ENCODE data around the gene MEGF6.

MEGF6 gene

DNA sequence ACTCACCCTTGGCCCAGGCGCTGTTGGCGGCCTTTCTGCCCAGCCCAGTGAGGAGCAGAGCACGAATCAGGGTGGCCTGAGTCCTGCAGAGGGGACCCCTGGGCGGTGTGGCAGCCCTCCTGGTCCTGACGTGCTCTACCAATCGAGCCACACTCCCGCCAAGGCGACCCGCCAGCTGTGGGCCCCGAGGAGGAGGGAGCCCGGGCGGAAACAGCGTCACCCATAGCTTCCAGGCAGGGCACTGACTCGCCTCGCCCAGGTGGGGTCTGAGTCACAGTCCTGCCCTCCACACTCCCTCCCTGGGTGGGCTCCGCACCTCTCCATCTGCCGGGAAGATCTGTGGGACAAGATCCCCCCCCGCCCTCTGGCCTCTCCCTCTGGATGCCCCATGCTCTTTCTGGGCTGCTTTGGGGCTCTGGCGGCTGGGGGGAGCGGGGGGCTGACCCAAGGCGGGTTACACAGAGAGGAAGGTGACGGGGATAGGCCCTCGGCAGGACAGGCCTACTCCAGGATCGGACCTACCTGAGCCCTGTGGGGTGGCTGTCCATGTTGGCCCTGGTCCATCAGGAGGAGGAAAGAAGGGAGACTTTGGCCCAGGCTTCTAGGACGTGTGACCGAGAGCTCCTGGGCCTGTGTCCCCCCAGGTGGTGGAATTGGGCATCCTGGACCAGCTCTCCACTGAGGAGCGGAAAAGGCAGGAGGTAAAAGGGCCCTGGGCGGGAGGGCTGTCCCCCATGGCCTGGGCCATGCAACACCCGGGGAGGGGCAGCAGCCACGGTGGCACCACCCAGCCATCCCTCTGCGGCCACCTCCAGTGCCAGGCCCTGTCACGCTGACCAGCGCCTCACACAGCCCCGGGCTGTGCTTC lies 142.8 kb downstream of the MEGF6 start:
- no peak for DNase-seq (ENCODE audit: low read depth)

GRCh38 chr1:3467096-3468036 lies 143.9 kb downstream of the MEGF6 start:
- DNase-seq (ENCODE audit: low read depth): no peak

DNA sequence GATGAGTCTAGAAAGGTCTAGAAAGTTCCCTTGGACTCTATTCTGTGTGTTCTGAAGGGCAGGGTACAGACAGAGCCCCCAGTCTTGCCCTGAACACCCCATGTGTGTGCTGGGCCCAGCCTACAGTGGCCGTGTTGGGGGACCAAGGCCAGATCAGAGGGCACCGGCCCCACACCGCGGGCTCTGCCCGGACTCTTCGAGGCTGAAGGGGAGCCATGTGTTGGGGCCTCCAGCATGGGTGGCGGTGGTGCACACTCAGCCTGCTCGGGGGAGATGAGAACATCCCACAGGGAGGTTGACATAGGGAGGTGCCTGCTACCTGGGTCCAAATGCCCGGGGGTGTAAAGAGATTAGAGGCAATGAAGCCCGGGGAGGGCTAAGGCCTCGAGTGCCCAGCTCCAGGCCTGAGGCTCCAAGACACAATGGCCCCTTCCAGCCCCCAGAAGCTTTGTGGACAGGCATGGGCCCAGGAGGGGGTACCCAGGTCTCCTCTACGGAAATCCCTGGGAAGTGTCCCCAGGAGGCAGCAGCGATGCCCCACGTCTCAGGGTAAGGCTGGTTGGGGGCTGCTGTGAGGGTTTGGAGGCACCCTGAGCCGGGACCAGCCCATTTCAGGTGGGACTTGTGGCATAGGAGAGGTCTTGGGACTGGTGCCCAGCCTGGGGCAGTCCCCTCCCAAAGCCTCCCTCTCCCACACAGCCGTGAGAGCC lies 144.8 kb downstream of the MEGF6 start:
- no peak for DNase-seq (ENCODE audit: low read depth)

DNA sequence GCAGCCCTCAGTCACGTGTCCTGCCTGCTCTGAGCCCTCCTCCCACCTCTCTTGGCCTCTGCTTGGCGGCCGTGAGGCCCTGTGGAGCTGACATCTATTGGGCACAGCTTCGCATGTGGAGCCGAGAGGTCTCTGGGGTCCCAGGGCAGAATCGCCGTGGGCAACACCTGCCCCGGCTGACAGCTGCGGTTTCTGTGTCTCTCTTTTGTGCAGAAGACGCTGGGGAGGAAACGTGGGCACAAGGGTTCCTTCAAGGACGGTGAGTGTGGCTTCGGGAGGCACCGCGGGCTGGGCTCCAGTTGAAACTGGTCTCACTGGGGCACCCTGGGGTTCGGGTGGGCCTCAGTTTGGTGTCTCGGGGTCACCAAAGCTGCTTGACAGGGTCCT lies 145.4 kb downstream of the MEGF6 start:
- DNase-seq (ENCODE audit: low read depth): no peak

- DNase-seq (ENCODE audit: low read depth): no peak
Observed at GRCh38 chr1:3465091-3465934, 146.0 kb downstream of the MEGF6 start.

DNA sequence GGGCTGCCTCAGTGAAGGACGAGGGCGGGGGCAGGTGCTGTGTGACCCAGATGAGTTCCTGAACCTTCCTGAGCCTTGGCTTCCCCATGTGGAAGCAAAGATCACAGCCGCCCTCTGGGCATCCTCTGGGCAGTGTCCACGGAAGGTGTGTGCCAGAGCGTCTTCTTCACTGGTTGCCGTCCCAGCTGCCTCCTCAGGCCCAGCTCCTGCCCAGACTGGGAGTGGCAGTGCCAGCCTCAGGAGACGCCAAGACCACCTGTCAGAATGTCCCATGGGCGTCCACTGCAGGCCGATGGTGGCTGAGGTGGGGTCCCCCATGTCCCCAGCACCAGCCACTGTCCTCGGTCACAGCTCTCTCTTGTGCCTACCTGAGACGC lies 146.7 kb downstream of the MEGF6 start:
- DNase-seq (ENCODE audit: low read depth): no peak

DNA sequence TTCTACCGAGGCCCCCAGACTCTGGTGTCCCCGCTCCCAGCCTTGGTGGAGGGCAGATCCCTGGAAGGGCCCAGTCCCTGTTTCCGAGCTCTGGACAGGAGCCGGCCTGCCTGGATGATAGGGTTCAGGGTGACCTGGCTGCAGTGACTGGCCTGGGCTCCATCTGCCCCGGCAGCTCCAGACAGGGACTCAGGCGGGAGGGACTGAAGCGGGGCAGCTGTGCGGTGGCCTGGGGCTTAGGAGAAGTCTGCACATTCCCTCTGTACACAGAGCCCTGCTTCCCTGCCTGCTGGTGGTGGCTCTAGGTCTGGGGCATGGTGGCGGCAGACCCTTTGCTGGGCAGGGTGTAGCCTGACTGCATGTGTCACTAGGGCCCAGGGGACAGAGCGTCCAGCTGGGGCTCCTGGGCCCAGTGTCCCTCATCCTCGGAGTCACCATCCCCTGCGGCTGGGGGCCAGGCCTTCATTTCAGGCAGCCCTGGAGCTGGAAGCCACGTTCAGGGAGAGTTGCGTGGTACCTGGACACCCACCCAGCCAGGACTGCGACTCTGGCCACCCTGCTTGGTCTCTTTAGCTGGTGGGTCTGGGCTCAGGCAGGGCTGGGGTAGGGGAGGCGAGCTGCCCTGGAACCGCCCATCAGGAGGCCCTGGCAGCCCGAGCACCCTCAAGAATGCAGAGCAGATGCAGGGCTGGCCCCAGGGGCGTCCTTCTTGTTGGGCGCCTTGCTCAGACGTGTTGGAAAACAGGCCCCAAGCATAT lies 147.2 kb downstream of the MEGF6 start:
- DNase-seq (ENCODE audit: low read depth): no peak

DNA sequence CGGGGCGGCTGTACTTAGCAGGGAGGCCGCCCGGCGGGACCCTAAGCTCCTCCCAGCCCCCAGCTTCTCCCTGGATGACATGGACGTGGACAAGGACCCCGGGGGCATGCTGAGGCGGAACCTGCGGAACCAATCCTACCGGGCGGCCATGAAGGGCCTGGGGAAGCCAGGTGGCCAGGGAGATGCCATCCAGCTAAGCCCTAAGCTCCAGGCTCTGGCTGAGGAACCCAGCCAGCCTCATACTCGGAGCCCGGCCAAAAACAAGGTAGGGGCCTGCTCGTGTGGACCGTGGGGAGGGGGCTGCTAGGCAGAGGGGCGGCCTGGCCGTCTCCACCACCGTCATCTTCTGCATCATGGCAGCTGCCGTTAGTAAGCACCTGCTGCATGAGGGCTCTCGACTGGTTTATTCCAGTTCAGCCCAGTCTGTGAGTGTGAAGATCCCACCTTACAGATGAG lies 147.9 kb downstream of the MEGF6 start:
- DNase-seq (ENCODE audit: low read depth): no peak

- DNase-seq (ENCODE audit: low read depth): no peak
Observed at GRCh38 chr1:3463013-3463385, 148.3 kb downstream of the MEGF6 start.

- no peak for DNase-seq (ENCODE audit: low read depth)
Observed at GRCh38 chr1:3462356-3463012, 148.8 kb downstream of the MEGF6 start.

DNA sequence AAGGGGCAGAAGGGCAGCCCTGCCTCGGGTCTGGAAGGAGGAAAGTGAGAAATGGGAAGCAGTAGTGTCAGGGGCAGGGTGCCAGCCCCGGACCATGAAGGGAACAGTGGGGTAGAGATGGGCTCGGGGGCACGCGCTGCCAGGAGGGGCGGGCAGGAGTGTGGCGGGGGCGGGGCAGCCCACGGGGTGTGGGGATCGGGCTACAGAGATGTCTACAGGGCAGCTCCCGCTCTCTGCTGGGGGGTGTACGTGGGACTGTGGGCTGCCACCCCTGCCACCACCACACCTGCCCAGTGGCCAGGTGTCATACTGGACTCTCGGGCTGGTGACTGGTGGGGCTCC lies 149.4 kb downstream of the MEGF6 start:
- no peak for DNase-seq (ENCODE audit: low read depth)

- no peak for DNase-seq (ENCODE audit: low read depth)
Observed at GRCh38 chr1:3461238-3461933, 149.9 kb downstream of the MEGF6 start.

DNA sequence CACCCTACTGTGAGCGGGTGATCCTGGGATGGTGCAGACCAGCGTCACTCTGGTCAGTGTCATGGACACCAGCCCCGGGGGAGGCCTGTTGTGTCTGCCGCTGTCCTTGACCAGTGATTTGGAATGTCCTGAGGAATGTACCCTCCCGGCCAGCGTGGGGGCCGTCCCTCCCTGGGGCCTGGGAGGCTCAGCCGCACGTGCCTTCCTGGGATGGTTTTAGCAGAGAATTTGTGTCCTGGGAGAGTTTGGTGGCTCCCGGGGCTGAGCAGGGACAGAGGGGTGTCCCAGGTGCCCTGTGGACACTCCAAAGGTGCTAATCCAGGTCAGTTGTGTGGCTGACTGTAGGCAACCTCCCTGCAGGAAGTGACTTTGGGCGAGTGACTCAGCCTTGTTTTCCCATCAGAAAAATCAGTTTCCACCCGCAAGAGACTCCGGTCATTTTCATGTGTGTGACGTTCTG lies 150.6 kb downstream of the MEGF6 start:
- peak; percentile 31 for DNase-seq (ENCODE audit: low read depth)

DNA sequence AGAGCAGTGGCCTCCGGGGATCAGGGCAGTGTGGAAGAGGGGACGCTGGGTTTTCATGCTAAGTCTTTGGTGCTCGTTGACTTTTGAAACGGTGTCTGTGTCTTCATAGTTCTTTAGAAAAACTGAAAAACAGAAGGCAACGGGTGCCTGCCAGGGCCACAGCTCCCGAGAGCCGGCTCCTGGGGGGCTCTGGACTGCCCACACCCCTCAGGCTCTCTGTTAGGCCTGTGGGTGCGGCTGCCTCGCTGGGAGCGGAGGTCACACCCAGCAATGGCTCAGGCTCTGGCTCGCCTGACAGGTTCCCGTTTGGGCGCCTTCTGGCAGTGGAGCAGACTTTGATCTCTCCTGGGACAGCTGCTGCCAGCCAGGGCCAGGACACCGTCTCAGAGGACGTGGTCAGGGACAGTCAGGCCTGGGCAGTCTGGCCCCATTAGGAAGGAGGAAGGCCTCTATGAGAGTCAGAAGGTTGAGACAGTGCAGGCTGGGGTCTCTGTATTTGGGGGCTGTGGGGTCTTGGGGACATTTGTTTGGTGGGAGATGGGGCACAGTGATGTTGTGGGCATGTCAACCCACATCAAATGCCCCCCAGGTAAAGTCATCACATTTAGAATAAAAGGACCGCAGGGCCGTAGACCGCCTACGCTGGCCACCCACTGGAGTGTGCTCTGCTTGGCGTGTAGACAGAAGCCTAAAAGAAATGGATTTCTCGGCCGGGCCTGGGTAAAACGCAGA lies 151.2 kb downstream of the MEGF6 start:
- DNase-seq (ENCODE audit: low read depth): no peak

GRCh38 chr1:3459051-3459908 lies 152.0 kb downstream of the MEGF6 start:
- DNase-seq (ENCODE audit: low read depth): no peak

DNA sequence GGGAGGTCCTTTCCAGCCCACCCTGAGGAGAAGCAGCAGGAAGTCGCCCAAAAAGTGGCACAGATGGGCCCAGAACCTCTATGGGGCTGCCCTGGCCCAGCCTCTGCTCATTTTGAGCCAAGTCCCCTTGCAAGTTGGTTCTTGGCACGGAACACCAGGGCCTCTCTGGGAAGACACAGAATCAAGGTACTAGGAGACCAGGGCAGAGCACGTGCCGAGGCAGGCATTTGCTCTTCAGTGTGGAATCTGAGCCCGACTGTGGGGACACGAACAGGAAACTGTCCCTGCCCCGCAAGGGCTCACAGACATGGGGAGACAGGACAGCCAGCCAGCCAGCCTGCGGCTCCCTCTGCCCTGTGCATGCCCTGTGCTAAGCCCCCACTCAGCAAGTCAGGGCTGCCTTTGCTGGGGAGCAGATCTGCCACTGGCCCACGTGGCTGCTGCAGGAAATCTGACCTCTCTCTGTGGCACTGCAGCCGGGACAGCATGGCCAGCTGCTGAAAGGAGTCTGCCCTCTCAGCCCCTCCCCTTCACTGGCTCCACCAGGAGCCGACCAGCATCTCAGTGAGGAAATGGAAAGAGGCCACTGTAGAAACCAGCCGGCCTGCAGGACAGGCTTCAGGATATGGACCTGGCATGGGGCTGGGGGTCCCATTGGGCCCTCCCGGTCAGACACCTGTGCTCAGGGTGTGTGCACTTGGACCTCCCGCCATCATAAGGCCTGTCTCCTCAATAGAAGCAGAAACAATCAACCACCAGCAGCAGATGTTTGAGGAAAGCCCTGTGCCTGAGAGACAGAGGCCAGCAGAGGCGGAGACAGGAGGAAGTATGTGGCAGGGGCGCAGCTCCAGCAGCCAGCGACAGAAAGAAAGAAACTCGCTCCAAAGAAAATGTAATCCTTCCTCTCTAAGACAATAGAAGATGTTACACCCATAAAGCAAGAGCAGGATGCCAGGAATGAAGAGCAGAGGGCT lies 153.1 kb downstream of the MEGF6 start:
- DNase-seq (ENCODE audit: low read depth): no peak
